A549 (cell line): ENCODE data around the gene APBA1. TPM values are rescaled to one million over a fixed set of nuclear protein-coding genes. Genes with fewer than 3 reads are reported as not detected.
"Not testable (repeated sequence)": the region's sequence is repeated elsewhere in the genome, so short reads cannot be mapped to it uniquely, and the experiment has no call there.

ENCODE experiments used
- ATAC-seq, 2 experiments: fragments of 200-7000 bp in 1 of 2; fragments of >200 bp in 1 of 2; cut with Nextera tagmentation in 1 of 2; cut with Tn5 transposase in 1 of 2; 3 replicates each; pipeline versions ENCODE4 v1.8.0 to v1.9.1; 2018 to 2020; ENCODE audit warnings: mild to moderate bottlenecking in 1 of 2, moderate library complexity in 1 of 2
- CTCF ChIA-PET: fragments of 300-600 bp; sonication (Branson Sonifier 250); formaldehyde crosslinking; extraction: SDS; loops from one replicate; lab custom pipeline; 2021; ENCODE audit warnings: antibody characterized with exemption, inconsistent platforms; lab: Yijun Ruan, JAX
- POLR2A ChIA-PET: fragments of 350-600 bp; formaldehyde crosslinking; extraction: SDS; loops from one replicate; lab custom pipeline; 2021; ENCODE audit warnings: antibody characterized with exemption, inconsistent platforms; lab: Yijun Ruan, JAX
- DNase-seq, 2 experiments: peaks; one replicate each; pipeline versions ENCODE4 v3.0.0 to v3.0.0-alpha.2; 2011 to 2016; ENCODE audit warnings: low read depth in 1 of 2, low spot score in 1 of 2
- FAIRE-seq: peaks from 2 replicates; lab custom pipeline; 2011; peaks lifted over from hg19 to GRCh38; lab: Jason Lieb, UNC
- H3K27ac ChIP-seq, 2 experiments: fragments of >200 bp; sonication (Bioruptor Twin); formaldehyde crosslinking; 3 replicates each; pipeline ENCODE4 v1.5.1; 2016 to 2017
- H3K4me1 ChIP-seq: fragments of >200 bp; sonication (Bioruptor Twin); formaldehyde crosslinking; 3 replicates; pipeline ENCODE4 v1.6.1; 2016
- H3K4me2 ChIP-seq: fragments of >200 bp; sonication (Bioruptor Twin); formaldehyde crosslinking; 3 replicates; pipeline ENCODE4 v1.6.1; 2016
- H3K4me3 ChIP-seq: fragments of >200 bp; sonication (Bioruptor Twin); formaldehyde crosslinking; 3 replicates; pipeline ENCODE4 v1.5.1; 2016
- H3K9me3 ChIP-seq: fragments of >200 bp; sonication (Bioruptor Twin); formaldehyde crosslinking; 3 replicates; pipeline ENCODE4 v1.6.1; 2016
- ATOH8 ChIP-seq: fragments of 250-450 bp; sonication (Bioruptor Pico); IDR thresholded peaks from 2 replicates; pipeline ENCODE4 v1.5.0; 2020; ENCODE audit warnings: low read depth, mild to moderate bottlenecking, moderate library complexity
- BCL3 ChIP-seq: fragments of >200 bp; sonication (Bioruptor Twin); formaldehyde crosslinking; IDR thresholded peaks from 3 replicates; pipeline ENCODE4 v1.6.1; 2016
- CTCF ChIP-seq: fragments of >200 bp; sonication (Bioruptor Twin); formaldehyde crosslinking; IDR thresholded peaks from 3 replicates; pipeline ENCODE4 v1.5.1; 2016
- EHF ChIP-seq: fragments of 250-450 bp; sonication (Bioruptor Pico); IDR thresholded peaks from 2 replicates; pipeline ENCODE4 v1.5.0; 2020; ENCODE audit warnings: mild to moderate bottlenecking
- FOSB ChIP-seq: fragments of 250-450 bp; sonication (Bioruptor Pico); IDR thresholded peaks from 2 replicates; pipeline ENCODE4 v1.5.0; 2020; ENCODE audit warnings: mild to moderate bottlenecking, moderate library complexity
- FOXS1 ChIP-seq: fragments of 250-450 bp; sonication (Bioruptor Pico); IDR thresholded peaks from 2 replicates; pipeline ENCODE4 v1.5.0; 2020; ENCODE audit warnings: mild to moderate bottlenecking, moderate library complexity
- GATA3 ChIP-seq: IDR thresholded peaks from 2 replicates; pipeline ENCODE4 v1.6.1; 2012; ENCODE audit warnings: borderline replicate concordance
- HDAC2 ChIP-seq: fragments of 200-600 bp; sonication (generic); IDR thresholded peaks from 2 replicates; pipeline ENCODE4 v1.6.1; 2016
- HES2 ChIP-seq: fragments of >200 bp; sonication (Bioruptor Twin); formaldehyde crosslinking; IDR thresholded peaks from 2 replicates; pipeline ENCODE4 v1.6.1; 2016
- HMGXB4 ChIP-seq: fragments of 250-450 bp; sonication (Bioruptor Pico); IDR thresholded peaks from 2 replicates; pipeline ENCODE4 v1.5.0; 2021; ENCODE audit warnings: mild to moderate bottlenecking, moderate library complexity, borderline replicate concordance
- MAFK ChIP-seq: fragments of 450-650 bp; IDR thresholded peaks from 2 replicates; pipeline ENCODE4 v1.6.1; 2014; ENCODE audit not compliant: partially characterized antibody
- MAX ChIP-seq: IDR thresholded peaks from 2 replicates; pipeline ENCODE4 v1.6.1; 2012
- NFE2L2 ChIP-seq: fragments of 150-350 bp; conservative IDR thresholded peaks from 2 replicates; pipeline ENCODE4 v1.6.1; 2014; ENCODE audit warnings: low read length
- NR3C1 ChIP-seq: fragments of >200 bp; sonication (Bioruptor Twin); formaldehyde crosslinking; IDR thresholded peaks from 3 replicates; pipeline ENCODE4 v1.6.1; 2017
- POLR2AphosphoS2 ChIP-seq: conservative IDR thresholded peaks from 2 replicates; pipeline ENCODE4 v1.6.1; 2012; ENCODE audit warnings: low read length, improper control_type of control experiment, inconsistent platforms
- RNF2 ChIP-seq: fragments of 200-600 bp; sonication (generic); IDR thresholded peaks from 2 replicates; pipeline ENCODE4 v1.6.1; 2016; ENCODE audit warnings: low read depth, mild to moderate bottlenecking, antibody characterized with exemption, moderate library complexity, borderline replicate concordance
- TFCP2L1 ChIP-seq: fragments of 250-450 bp; sonication (Bioruptor Pico); IDR thresholded peaks from 2 replicates; pipeline ENCODE4 v1.5.0; 2021; ENCODE audit warnings: mild to moderate bottlenecking
- TP53 ChIP-seq: fragments of 250-450 bp; sonication (Bioruptor Pico); IDR thresholded peaks from 2 replicates; pipeline ENCODE4 v1.5.0; 2021; ENCODE audit warnings: mild to moderate bottlenecking, moderate library complexity
- ZC3H11A ChIP-seq: fragments of 450-650 bp; IDR thresholded peaks from 2 replicates; pipeline ENCODE4 v1.6.1; 2014; ENCODE audit warnings: antibody characterized with exemption, mild to moderate bottlenecking
- ZNF302 ChIP-seq: fragments of 250-450 bp; sonication (Bioruptor Pico); IDR thresholded peaks from 2 replicates; pipeline ENCODE4 v1.9.0; 2021; ENCODE audit warnings: inconsistent platforms, mild to moderate bottlenecking, moderate library complexity
- ZSCAN20 ChIP-seq: fragments of 250-450 bp; sonication (Bioruptor Pico); IDR thresholded peaks from 2 replicates; pipeline ENCODE4 v1.8.0; 2022; ENCODE audit warnings: mild to moderate bottlenecking, moderate library complexity
- WGBS: methylation state at CpG from one replicate; pipeline ENCODE4 v1.1.6; 2017; ENCODE audit errors: missing lambda C conversion rate; 5-methylcytosine and 5-hydroxymethylcytosine counted together
- polyA plus RNA-seq, 4 experiments: library from polyadenylated mRNA; depleted of rRNA in 3 of 4; stranded (reverse); fragments of >200 nt; fragmentation: RNase III in 1 of 4; extraction: RNeasy Plus Mini Kit Qiagen cat#74134 plus additional on column Dnase treatment in 1 of 4; gene quantifications; 2 replicates in 3 of 4; 3 replicates in 1 of 4; pipeline ENCODE4 v1.2.3, GENCODE V29; 2011 to 2017

APBA1 gene
- polyA plus RNA-seq, 2 of the 4 experiments (the other 2 are of a cell fraction) = 0.22 to 1.6 TPM

- 51% methylated on average over 5 of the region's 5 CpGs for WGBS
- POLR2A ChIA-PET = no interaction called here
- CTCF ChIA-PET = interaction anchor here (1.8 kb wide), 1 partner anchor 21 kb away, joined by 7 read pairs; no protein-coding TSS in a partner anchor
- ATAC-seq (no peak), FAIRE-seq (no peak), DNase-seq (no peak)
- no peak overlapping the region for H3K4me3 ChIP-seq
- no peaks in the 10 kb centered on the region for H3K9me3 ChIP-seq
- TF ChIP-seq MAFK = no peak
- no peak for TF ChIP-seq ATOH8 (CRISPR knock-in tag)
- H3K4me1 ChIP-seq = no peaks in the 10 kb centered on the region
- no peak overlapping the region for H3K27ac ChIP-seq
- no peak overlapping the region for H3K4me2 ChIP-seq
Measured at GRCh38 chr9:69442486-69442885, 229.7 kb downstream of the APBA1 start.

- CTCF ChIA-PET, DNase-seq, FAIRE-seq, H3K4me2 ChIP-seq, H3K27ac ChIP-seq, POLR2A ChIA-PET, ATAC-seq, H3K9me3 ChIP-seq, H3K4me3 ChIP-seq, H3K4me1 ChIP-seq: not testable (repeated sequence)
- WGBS = 53% methylated on average over 11 of the region's 15 CpGs
Measured at GRCh38 chr9:69440254-69440955, 231.8 kb downstream of the APBA1 start.

- H3K9me3 ChIP-seq, ATAC-seq, POLR2A ChIA-PET, H3K4me2 ChIP-seq, H3K4me1 ChIP-seq, FAIRE-seq, DNase-seq, H3K27ac ChIP-seq, H3K4me3 ChIP-seq: not testable (repeated sequence)
- CTCF ChIA-PET = interaction anchor here (0.6 kb wide), 1 partner anchor 35 kb away, joined by 3 read pairs; no protein-coding TSS in a partner anchor
- 26% methylated on average over 4 of the region's 4 CpGs for WGBS
Measured at GRCh38 chr9:69439654-69440053, 232.5 kb downstream of the APBA1 start.

GRCh38 chr9:69433968-69434367, 238.2 kb downstream of the APBA1 start:
- CTCF ChIA-PET = interaction anchor here (3.5 kb wide), 1 partner anchor 12 kb away, joined by 20 read pairs; no protein-coding TSS in a partner anchor
- ATAC-seq (no peak), DNase-seq (no peak), FAIRE-seq (no peak)
- TF ChIP-seq NFE2L2 (no peak), ZNF302 (CRISPR knock-in tag) (no peak), FOXS1 (CRISPR knock-in tag) (no peak), HMGXB4 (CRISPR knock-in tag) (no peak), GATA3 (no peak), RNF2 (no peak), ZC3H11A (no peak), HES2 (no peak), CTCF (no peak), FOSB (CRISPR knock-in tag) (no peak), BCL3 (no peak), TFCP2L1 (no peak), EHF (CRISPR knock-in tag) (no peak), TP53 (CRISPR knock-in tag) (no peak), POLR2AphosphoS2 (no peak), ZSCAN20 (CRISPR knock-in tag) (no peak), MAX (no peak), NR3C1 (no peak), HDAC2 (no peak)
- Histone ChIP-seq H3K9me3 (no peaks in the 10 kb centered on the region), H3K4me1 (no peaks in the 10 kb centered on the region), H3K4me2 (no peak overlapping the region), H3K27ac (no peak overlapping the region), H3K4me3 (no peak overlapping the region)
- WGBS = 78% methylated on average over 6 of the region's 6 CpGs
- POLR2A ChIA-PET = no interaction called here
